Endothelial cell of umbilical vein (primary cell): ENCODE data around the gene SOX15. TPM values are rescaled to one million over a fixed set of nuclear protein-coding genes. Genes with fewer than 3 reads are reported as not detected.

Source experiments
- BruUV-seq: library from RNA; stranded (reverse); fragments of 400-500 nt; replicated peaks from 2 replicates; lab custom pipeline; 2021; lab: Mats Ljungman, UMichigan
- CTCF ChIA-PET: fragments of 300-600, 350-600 bp; sonication (Branson Sonifier 250); formaldehyde crosslinking; loops from one replicate; lab custom pipeline; 2021; ENCODE audit warnings: antibody characterized with exemption, inconsistent platforms; lab: Charles Lee
- POLR2A ChIA-PET: fragments of 300-600, 350-600 bp; sonication (Branson Sonifier 250); formaldehyde crosslinking; loops from one replicate; lab custom pipeline; 2021; ENCODE audit warnings: antibody characterized with exemption, inconsistent platforms; lab: Charles Lee
- DNase-seq: peaks from one replicate; pipeline ENCODE4 v3.0.0-alpha.2; 2011; ENCODE audit warnings: low read depth, low spot score
- FAIRE-seq: peaks from 2 replicates; lab custom pipeline; 2011; peaks lifted over from hg19 to GRCh38; lab: Jason Lieb, UNC
- H2AFZ ChIP-seq: 2 replicates; pipeline ENCODE4 v1.6.0; 2012; ENCODE audit warnings: low read depth, low read length, control low read depth, inconsistent platforms
- H3K27ac ChIP-seq: 2 replicates; pipeline ENCODE4 v1.5.1; 2011; ENCODE audit warnings: low read depth, mild to moderate bottlenecking, control low read depth, low read length, moderate library complexity; ENCODE audit not compliant: insufficient read depth
- H3K27me3 ChIP-seq, 2 experiments: 2 replicates each; pipeline versions ENCODE4 v1.6.0 to v1.6.1; 2011; ENCODE audit warnings: low read length in 2 of 2, mixed read lengths in 1 of 2; ENCODE audit not compliant: control insufficient read depth in 2 of 2, insufficient read depth in 2 of 2
- H3K36me3 ChIP-seq, 2 experiments: 2 replicates in 1 of 2; 3 replicates in 1 of 2; pipeline ENCODE4 v1.5.1; 2011; ENCODE audit warnings: low read length in 2 of 2, mild to moderate bottlenecking in 1 of 2, moderate library complexity in 1 of 2; ENCODE audit not compliant: control insufficient read depth in 2 of 2, insufficient read depth in 2 of 2; ENCODE audit errors: extremely low read depth in 1 of 2
- H3K4me1 ChIP-seq: 3 replicates; pipeline ENCODE4 v1.5.1; 2011; ENCODE audit warnings: mild to moderate bottlenecking, low read length; ENCODE audit not compliant: control insufficient read depth, insufficient read depth; ENCODE audit errors: extremely low read depth
- H3K4me2 ChIP-seq: 2 replicates; pipeline ENCODE4 v1.6.1; 2011; ENCODE audit warnings: low read length, control low read depth, mixed read lengths; ENCODE audit not compliant: insufficient read depth
- H3K4me3 ChIP-seq, 3 experiments: fragments of 200-600 bp in 1 of 3; sonication (generic), shearing (Covaris generic) in 1 of 3; replicated peaks in 1 of 3; 2 replicates each; pipeline ENCODE4 v1.5.1; 2011 to 2016; ENCODE audit warnings: control low read depth in 3 of 3, low read length in 3 of 3, mild to moderate bottlenecking in 2 of 3, inconsistent platforms in 1 of 3, low read depth in 1 of 3, moderate library complexity in 1 of 3; ENCODE audit not compliant: insufficient read depth in 1 of 3
- H3K79me2 ChIP-seq: 2 replicates; pipeline ENCODE4 v1.6.0; 2012; ENCODE audit warnings: low read length, inconsistent platforms; ENCODE audit not compliant: control insufficient read depth, insufficient read depth
- H3K9ac ChIP-seq: replicated peaks from 2 replicates; pipeline ENCODE3; 2011; ENCODE audit warnings: low read length, control low read depth; ENCODE audit not compliant: insufficient read depth; ENCODE audit errors: extremely low read depth
- H3K9me1 ChIP-seq: replicated peaks from 3 replicates; pipeline ENCODE4 v1.6.0; 2011; ENCODE audit warnings: mild to moderate bottlenecking, low read length; ENCODE audit not compliant: control insufficient read depth, insufficient read depth; ENCODE audit errors: extremely low read depth
- H3K9me3 ChIP-seq: replicated peaks from 2 replicates; pipeline ENCODE4 v1.5.1; 2012; ENCODE audit warnings: low read length, inconsistent platforms; ENCODE audit not compliant: control insufficient read depth, insufficient read depth
- H4K20me1 ChIP-seq: replicated peaks from 2 replicates; pipeline ENCODE3; 2011; ENCODE audit warnings: mild to moderate bottlenecking, low read length; ENCODE audit not compliant: control insufficient read depth, insufficient read depth; ENCODE audit errors: extremely low read depth
- CTCF ChIP-seq, 2 donors: IDR thresholded peaks; 1 replicate in 1 of 2; 2 replicates in 1 of 2; pipeline ENCODE4 v1.5.1; 2011; ENCODE audit warnings: low read length in 2 of 2, mild to moderate bottlenecking in 2 of 2, moderate library complexity in 2 of 2, control low read depth in 1 of 2, inconsistent platforms in 1 of 2, low read depth in 1 of 2; ENCODE audit not compliant: insufficient read depth in 1 of 2; ENCODE audit errors: extremely low read depth in 1 of 2
- EZH2 ChIP-seq: IDR thresholded peaks from 2 replicates; pipeline ENCODE4 v1.6.1; 2012; ENCODE audit warnings: borderline replicate concordance, low read depth, mild to moderate bottlenecking, moderate library complexity, low read length, inconsistent platforms; ENCODE audit not compliant: severe bottlenecking
- FOS ChIP-seq: IDR thresholded peaks from 2 replicates; pipeline ENCODE4 v1.6.1; 2011; ENCODE audit warnings: mild to moderate bottlenecking, low read length, moderate library complexity, borderline replicate concordance; ENCODE audit not compliant: insufficient read depth
- GATA2 ChIP-seq: IDR thresholded peaks from 2 replicates; pipeline ENCODE4 v1.7.0; 2011; ENCODE audit warnings: low read depth, mild to moderate bottlenecking, moderate library complexity, mixed read lengths, low read length; ENCODE audit not compliant: insufficient read length, insufficient read depth
- MAX ChIP-seq: IDR thresholded peaks from 2 replicates; pipeline ENCODE4 v1.6.1; 2011; ENCODE audit not compliant: insufficient read depth, insufficient read length
- MYC ChIP-seq: IDR thresholded peaks from one replicate; pipeline ENCODE4 v1.6.1; 2011; ENCODE audit warnings: mild to moderate bottlenecking, low read depth, low read length
- dilution Hi-C: fragments of 300-500 bp; cut with MboI; formaldehyde crosslinking; loops from one replicate; pipeline ENCODE4 v1.15.0; 2019; ENCODE audit warnings: low sequenced_read_pairs; ENCODE audit not compliant: extremely low pct_ligation_motif_present
- intact Hi-C: fragments of 100-400 bp; cut with micrococcal nuclease; formaldehyde crosslinking; loops from one replicate; pipeline ENCODE4 v1.10.0; 2022
- polyA plus RNA-seq, 4 experiments: library from polyadenylated mRNA; depleted of rRNA in 3 of 4; stranded (reverse) in 3 of 4; unstranded in 1 of 4; fragments of >200 nt; gene quantifications; 2 replicates each; pipeline versions ENCODE4 v1.2.1 to v1.2.3, GENCODE V29; 2011 to 2012; ENCODE audit warnings: missing spikeins in 1 of 4
- total RNA-seq: library from RNA; stranded (reverse); gene quantifications from 2 replicates; pipeline ENCODE4 v1.2.3, GENCODE V29; 2021

The SOX15 gene
- total and polyA plus RNA-seq, 2 donors (not counting 3 experiments of a cell fraction or from before 2014, with no cell fraction given): 0.26 to 0.46 TPM

- CTCF ChIA-PET: interaction anchor here (0.8 to 5.1 kb wide), 4 partner anchors 12 to 232 kb away, joined by 3 to 61 read pairs (median 5); partner anchors contain the start of genes SENP3, TP53 and WRAP53
- no peaks in the 10 kb centered on the region for H3K9me3 ChIP-seq
- dilution Hi-C loops (no loop called here), intact Hi-C loops (loop anchor here (2.0 kb wide), 1 partner anchor 27 kb away; the partner anchor contains the start of gene FXR2)
- H3K27me3 ChIP-seq: no peaks in the 10 kb centered on the region
- peaks cover 22% of the 10 kb centered on the region for H3K79me2 ChIP-seq
- H3K9me1 ChIP-seq: no peaks in the 10 kb centered on the region
- no peak overlapping the region for H3K9ac ChIP-seq
- POLR2A ChIA-PET: interaction anchor here (1.2 kb wide), 1 partner anchor 11 kb away, joined by 3 read pairs; no protein-coding TSS in a partner anchor
- DNase-seq (no peak), FAIRE-seq (peak; percentile 42)
- H3K4me1 ChIP-seq: peaks cover 25% of the 10 kb centered on the region
- no peak overlapping the region for H3K27ac ChIP-seq
- no TSS peak for BruUV-seq
- no peak overlapping the region for H2AFZ ChIP-seq
- H4K20me1 ChIP-seq: no peaks in the 10 kb centered on the region
- no peak overlapping the region for H3K4me3 ChIP-seq
- H3K4me2 ChIP-seq: no peak overlapping the region
- no peak for TF ChIP-seq EZH2
- TF ChIP-seq CTCF (IDR thresholded peaks at IDR 0.05; ENCODE audit: extremely low read depth in 1 of 2, insufficient read depth in 1 of 2, low read depth in 1 of 2, low read length in 2 of 2): no peak
- no peak for TF ChIP-seq MAX
- TF ChIP-seq GATA2: no peak
- TF ChIP-seq FOS: peak; percentile 21
- no peak for TF ChIP-seq MYC
- peaks cover 7 to 24% of the 10 kb centered on the region in 2 experiments for H3K36me3 ChIP-seq
These were observed 2.3 kb downstream of the SOX15 start for GRCh38 chr17:7587420-7588151.
